Neural progenitor cell (in vitro differentiated cells): ENCODE results near the gene PLEKHA7. TPM values are rescaled to one million over a fixed set of nuclear protein-coding genes. Genes with fewer than 3 reads are reported as not detected.

Source experiments
- DNase-seq: peaks from one replicate; pipeline ENCODE4 v3.0.0-alpha.2; 2016; ENCODE audit warnings: low spot score
- H2AFZ ChIP-seq: fragments of 200-600 bp; sonication (generic); replicated peaks from 2 replicates; pipeline ENCODE4 v1.6.1; 2016; ENCODE audit warnings: antibody characterized with exemption
- H3F3A ChIP-seq: fragments of 200-600 bp; sonication (generic); 2 replicates; pipeline ENCODE4 v1.6.1; 2016; ENCODE audit warnings: antibody characterized with exemption, low read depth
- H3K27ac ChIP-seq: fragments of 200-600 bp; sonication (generic); 2 replicates; pipeline ENCODE4 v1.5.1; 2016; ENCODE audit warnings: mild to moderate bottlenecking
- H3K27me3 ChIP-seq: fragments of 200-600 bp; sonication (generic); 2 replicates; pipeline ENCODE4 v1.6.1; 2016; ENCODE audit warnings: mild to moderate bottlenecking, moderate library complexity
- H3K36me3 ChIP-seq: fragments of 200-600 bp; sonication (generic); 2 replicates; pipeline ENCODE4 v1.5.1; 2016
- H3K4me1 ChIP-seq: fragments of 200-600 bp; sonication (generic); 2 replicates; pipeline ENCODE4 v1.6.1; 2016; ENCODE audit warnings: mixed run types
- H3K4me2 ChIP-seq: fragments of 200-600 bp; sonication (generic); 2 replicates; pipeline ENCODE4 v1.6.1; 2016
- H3K4me3 ChIP-seq: fragments of 200-600 bp; sonication (generic); 2 replicates; pipeline ENCODE4 v1.5.1; 2016
- H3K79me2 ChIP-seq: fragments of 200-600 bp; sonication (generic); 2 replicates; pipeline ENCODE4 v1.6.1; 2016; ENCODE audit warnings: low read depth
- H3K9ac ChIP-seq: fragments of 200-600 bp; sonication (generic); 2 replicates; pipeline ENCODE4 v1.6.1; 2016
- H3K9me3 ChIP-seq: fragments of 200-600 bp; sonication (generic); 2 replicates; pipeline ENCODE4 v1.5.1; 2016; ENCODE audit warnings: low read depth
- H4K20me1 ChIP-seq: fragments of 200-600 bp; sonication (generic); 2 replicates; pipeline ENCODE4 v1.6.1; 2016; ENCODE audit warnings: low read depth
- H3K27ac Mint-ChIP-seq: 3 replicates; pipeline ENCODE4 v1.8.0; 2021; ENCODE audit warnings: mixed read lengths
- H3K27me3 Mint-ChIP-seq: 2 replicates; pipeline ENCODE4 v1.8.0; 2022; ENCODE audit warnings: low read depth, mild to moderate bottlenecking, inconsistent platforms, moderate library complexity, mixed read lengths; ENCODE audit not compliant: insufficient read depth
- H3K36me3 Mint-ChIP-seq: 3 replicates; pipeline ENCODE4 v1.8.0; 2021; ENCODE audit warnings: mixed read lengths
- H3K4me1 Mint-ChIP-seq: 3 replicates; pipeline ENCODE4 v1.8.0; 2021; ENCODE audit warnings: mixed read lengths
- H3K4me3 Mint-ChIP-seq: 3 replicates; pipeline ENCODE4 v1.8.0; 2021; ENCODE audit warnings: mild to moderate bottlenecking, moderate library complexity, mixed read lengths
- H3K9me3 Mint-ChIP-seq: 3 replicates; pipeline ENCODE4 v1.8.0; 2020; ENCODE audit warnings: mixed read lengths
- EZH2 ChIP-seq: fragments of 200-600 bp; sonication (generic); IDR thresholded peaks from 2 replicates; pipeline ENCODE4 v1.6.1; 2017; ENCODE audit warnings: antibody characterized with exemption, mild to moderate bottlenecking, moderate library complexity
- EZH2phosphoT487 ChIP-seq: fragments of 200-600 bp; sonication (generic); IDR thresholded peaks from 2 replicates; pipeline ENCODE4 v1.6.1; 2017; ENCODE audit warnings: antibody characterized with exemption
- total RNA-seq: library from RNA; depleted of rRNA; stranded (reverse); fragments of >200 nt; gene quantifications from 2 replicates; pipeline ENCODE4 v1.2.3, GENCODE V29; 2015; ENCODE audit warnings: low replicate concordance
- TF ChIP-seq, protein P1 (sequence below): fragments of 200-600 bp; sonication (generic); IDR thresholded peaks from 2 replicates; pipeline ENCODE4 v1.5.1; 2017; ENCODE audit warnings: antibody characterized with exemption, mild to moderate bottlenecking

Gene PLEKHA7
- total RNA-seq, 1 donor from 2014 or later, result 20.3 TPM

DNA sequence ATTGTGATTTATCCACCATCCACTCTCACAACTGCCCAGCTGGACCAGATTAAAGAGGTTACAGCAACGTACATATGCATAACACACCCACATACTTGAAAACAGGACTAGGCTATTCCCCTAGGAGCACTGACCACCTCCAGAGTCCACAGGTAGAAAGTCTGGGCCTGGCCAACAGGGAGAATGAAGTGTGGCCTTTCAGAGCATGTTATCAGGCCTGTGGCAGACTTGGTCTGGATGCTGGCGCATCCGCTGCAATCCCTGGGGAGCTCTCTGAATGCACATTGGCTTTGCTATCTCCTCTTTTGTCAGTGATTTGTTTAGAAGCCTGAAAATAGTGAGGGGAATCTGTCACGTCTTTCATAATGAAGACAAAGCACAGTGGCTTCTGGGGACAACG is 189.1 kb downstream of the PLEKHA7 start:
- H3K79me2 ChIP-seq, result no peaks in the 10 kb centered on the region
- peaks cover 16% of the 10 kb centered on the region for H3F3A ChIP-seq
- Mint-ChIP-seq H3K27ac (peak overlapping the region; percentile 27), H3K27me3 (peaks cover 6% of the 10 kb centered on the region), H3K36me3 (peaks cover 20% of the 10 kb centered on the region), H3K4me3 (no peak overlapping the region), H3K9me3 (no peaks in the 10 kb centered on the region), H3K4me1 (peaks cover 44% of the 10 kb centered on the region)
- H3K27ac ChIP-seq, result peak overlapping the region; percentile 71
- H3K27me3 ChIP-seq, result no peaks in the 10 kb centered on the region
- no peaks in the 10 kb centered on the region for H3K36me3 ChIP-seq
- TF ChIP-seq, protein P1, sequence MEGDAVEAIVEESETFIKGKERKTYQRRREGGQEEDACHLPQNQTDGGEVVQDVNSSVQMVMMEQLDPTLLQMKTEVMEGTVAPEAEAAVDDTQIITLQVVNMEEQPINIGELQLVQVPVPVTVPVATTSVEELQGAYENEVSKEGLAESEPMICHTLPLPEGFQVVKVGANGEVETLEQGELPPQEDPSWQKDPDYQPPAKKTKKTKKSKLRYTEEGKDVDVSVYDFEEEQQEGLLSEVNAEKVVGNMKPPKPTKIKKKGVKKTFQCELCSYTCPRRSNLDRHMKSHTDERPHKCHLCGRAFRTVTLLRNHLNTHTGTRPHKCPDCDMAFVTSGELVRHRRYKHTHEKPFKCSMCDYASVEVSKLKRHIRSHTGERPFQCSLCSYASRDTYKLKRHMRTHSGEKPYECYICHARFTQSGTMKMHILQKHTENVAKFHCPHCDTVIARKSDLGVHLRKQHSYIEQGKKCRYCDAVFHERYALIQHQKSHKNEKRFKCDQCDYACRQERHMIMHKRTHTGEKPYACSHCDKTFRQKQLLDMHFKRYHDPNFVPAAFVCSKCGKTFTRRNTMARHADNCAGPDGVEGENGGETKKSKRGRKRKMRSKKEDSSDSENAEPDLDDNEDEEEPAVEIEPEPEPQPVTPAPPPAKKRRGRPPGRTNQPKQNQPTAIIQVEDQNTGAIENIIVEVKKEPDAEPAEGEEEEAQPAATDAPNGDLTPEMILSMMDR, result no peak
- TF ChIP-seq EZH2phosphoT487 (no peak), EZH2 (no peak)
- no peak overlapping the region for H2AFZ ChIP-seq
- no peak overlapping the region for H3K4me3 ChIP-seq
- peak overlapping the region; percentile 57 for H3K4me2 ChIP-seq
- no peak overlapping the region for H3K9ac ChIP-seq
- H3K4me1 ChIP-seq, result peaks cover 43% of the 10 kb centered on the region
- H4K20me1 ChIP-seq, result peaks cover 16% of the 10 kb centered on the region
- H3K9me3 ChIP-seq, result no peaks in the 10 kb centered on the region
- DNase-seq, result peak; percentile 61

DNA sequence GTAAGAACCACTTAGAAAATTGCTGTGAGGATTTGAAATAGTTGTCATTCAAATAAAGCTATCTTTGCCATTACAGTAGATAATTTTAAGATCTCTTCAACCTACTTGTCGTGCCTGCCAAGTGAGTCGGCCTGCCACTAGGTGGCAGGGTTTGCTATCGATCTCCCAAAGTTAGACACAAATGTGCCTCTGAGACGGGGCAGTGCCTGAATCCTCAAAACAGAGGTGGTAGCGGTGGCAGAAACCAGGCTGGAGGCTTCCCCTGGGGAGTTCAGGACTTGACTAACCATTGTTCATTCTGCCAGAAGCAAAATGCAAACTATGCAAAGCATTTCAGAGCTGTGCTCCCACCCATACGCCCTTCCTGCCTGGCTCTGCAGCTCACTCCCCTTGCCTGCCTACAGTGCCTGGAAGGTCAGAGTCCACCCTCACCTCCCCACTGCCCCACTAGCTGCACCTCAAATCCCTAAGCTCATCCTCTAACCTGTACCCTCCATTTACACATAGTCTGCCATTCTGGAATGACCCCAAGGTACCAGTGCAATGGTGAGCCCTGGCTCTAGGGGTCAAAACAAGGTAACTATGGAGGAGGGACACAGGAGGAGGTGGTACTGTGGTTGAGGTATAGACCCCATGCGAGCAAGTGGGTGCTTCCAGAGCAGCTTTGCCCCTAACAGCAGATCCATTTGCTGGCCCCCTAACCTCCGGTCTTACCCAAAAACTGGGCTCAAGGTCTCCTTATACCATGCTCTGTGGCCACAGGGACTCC is 193.7 kb downstream of the PLEKHA7 start:
- Mint-ChIP-seq H3K27me3 (peaks cover 9% of the 10 kb centered on the region), H3K4me3 (no peak overlapping the region), H3K4me1 (peaks cover 32% of the 10 kb centered on the region), H3K9me3 (no peaks in the 10 kb centered on the region), H3K36me3 (peaks cover 12% of the 10 kb centered on the region), H3K27ac (no peak overlapping the region)
- Histone ChIP-seq H3K27me3 (no peaks in the 10 kb centered on the region), H3K9me3 (no peaks in the 10 kb centered on the region), H3K4me2 (no peak overlapping the region), H4K20me1 (peaks cover 11% of the 10 kb centered on the region), H3K4me1 (peaks cover 42% of the 10 kb centered on the region), H3K4me3 (no peak overlapping the region), H3K36me3 (no peaks in the 10 kb centered on the region), H3K9ac (no peak overlapping the region), H3K27ac (no peak overlapping the region), H3F3A (peaks cover 18% of the 10 kb centered on the region), H2AFZ (no peak overlapping the region), H3K79me2 (no peaks in the 10 kb centered on the region)
- peak; percentile 90 for DNase-seq
- TF ChIP-seq, protein P1, result peak; percentile 100
- TF ChIP-seq EZH2 (no peak), EZH2phosphoT487 (no peak)

DNA sequence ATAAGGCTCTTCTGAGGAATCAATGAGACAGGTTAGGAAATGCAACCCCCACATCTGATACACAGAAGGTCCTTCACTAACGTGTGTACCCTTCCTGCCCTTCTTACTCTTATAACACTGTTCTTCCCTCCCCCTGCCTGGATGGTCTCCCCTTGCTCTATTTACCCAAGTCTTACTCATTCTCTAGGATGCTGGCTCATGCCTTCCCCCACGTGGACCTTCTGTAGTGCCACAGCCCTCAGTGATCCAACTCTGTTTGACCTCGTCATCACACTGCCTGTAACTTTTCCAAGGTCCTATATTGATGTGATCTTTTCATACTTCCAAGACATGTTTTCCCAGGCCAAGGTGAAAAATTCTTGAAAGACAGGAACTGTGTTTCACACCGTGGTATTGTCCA is 195.9 kb downstream of the PLEKHA7 start:
- Histone ChIP-seq H3K4me1 (peaks cover 48% of the 10 kb centered on the region), H3K4me3 (no peak overlapping the region), H3K27ac (no peak overlapping the region), H3F3A (peaks cover 9% of the 10 kb centered on the region), H3K9ac (no peak overlapping the region), H2AFZ (no peak overlapping the region), H3K9me3 (no peaks in the 10 kb centered on the region), H3K36me3 (no peaks in the 10 kb centered on the region), H3K79me2 (no peaks in the 10 kb centered on the region), H4K20me1 (no peaks in the 10 kb centered on the region), H3K4me2 (no peak overlapping the region), H3K27me3 (no peaks in the 10 kb centered on the region)
- Mint-ChIP-seq H3K4me1 (peaks cover 36% of the 10 kb centered on the region), H3K9me3 (no peaks in the 10 kb centered on the region), H3K36me3 (peaks cover 15% of the 10 kb centered on the region), H3K27me3 (peaks cover 9% of the 10 kb centered on the region), H3K4me3 (no peak overlapping the region), H3K27ac (peak overlapping the region; percentile 2)
- TF ChIP-seq, protein P1, result no peak
- TF ChIP-seq EZH2phosphoT487 (no peak), EZH2 (no peak)
- no peak for DNase-seq
